Measurements from ENCODE around the gene SELENOK.

The SELENOK gene

DNA sequence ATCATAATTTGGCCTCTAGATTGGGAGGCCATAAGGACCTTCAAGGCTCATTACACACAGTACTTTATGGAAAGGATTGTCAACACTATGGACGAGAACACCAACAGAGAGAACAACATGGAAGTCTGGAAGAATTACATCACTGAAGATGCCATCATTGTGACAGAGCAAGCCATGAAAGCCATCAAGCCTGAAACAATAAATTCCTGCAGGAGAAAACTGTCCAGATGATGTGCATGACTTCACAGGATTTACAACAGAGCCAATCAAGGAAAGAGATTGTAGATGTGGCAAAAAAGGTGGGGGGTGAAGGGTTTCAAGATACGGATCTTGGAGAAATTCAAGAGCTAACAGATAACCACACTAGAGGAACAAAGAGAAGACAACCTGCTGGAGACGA lies 29.4 kb downstream of the SELENOK start:
- no peak overlapping the region for H3K4me3 ChIP-seq (ENCODE audit: insufficient read length, low read depth)
- no peak overlapping the region for H3K9ac ChIP-seq (ENCODE audit: insufficient read length, low read depth)
- peaks cover 91% of the 10 kb centered on the region for H3K36me3 ChIP-seq (ENCODE audit: insufficient read depth, insufficient read length, low read length)
- no peak for DNase-seq (ENCODE audit: low read depth, low spot score)
- no peaks in the 10 kb centered on the region for H3K27me3 ChIP-seq (ENCODE audit: insufficient read depth, insufficient read length)
- TF ChIP-seq SUZ12 (IDR thresholded peaks at IDR 0.05; ENCODE audit: extremely low read depth, insufficient read depth, insufficient read length) (no peak), ZNF274 (IDR thresholded peaks at IDR 0.05; ENCODE audit: low read depth, low read length) (no peak), YY1 (IDR thresholded peaks at IDR 0.05; ENCODE audit: insufficient read depth, insufficient read length) (no peak)
- H3K9me3 ChIP-seq (ENCODE audit: insufficient read depth, low read length): no peaks in the 10 kb centered on the region
- H3K4me1 ChIP-seq (ENCODE audit: insufficient read depth, insufficient read length): no peaks in the 10 kb centered on the region

GRCh38 chr3:53860196-53860595 lies 31.5 kb downstream of the SELENOK start:
- Histone ChIP-seq H3K4me3 (ENCODE audit: insufficient read length, low read depth) (no peak overlapping the region), H3K27me3 (ENCODE audit: insufficient read depth, insufficient read length) (no peaks in the 10 kb centered on the region), H3K9me3 (ENCODE audit: insufficient read depth, low read length) (no peaks in the 10 kb centered on the region), H3K4me1 (ENCODE audit: insufficient read depth, insufficient read length) (no peaks in the 10 kb centered on the region), H3K36me3 (ENCODE audit: insufficient read depth, insufficient read length, low read length) (peaks cover 87% of the 10 kb centered on the region), H3K9ac (ENCODE audit: insufficient read length, low read depth) (no peak overlapping the region)
- no peak for TF ChIP-seq YY1 (IDR thresholded peaks at IDR 0.05; ENCODE audit: insufficient read depth, insufficient read length)
- no peak for DNase-seq (ENCODE audit: low read depth, low spot score)

DNA sequence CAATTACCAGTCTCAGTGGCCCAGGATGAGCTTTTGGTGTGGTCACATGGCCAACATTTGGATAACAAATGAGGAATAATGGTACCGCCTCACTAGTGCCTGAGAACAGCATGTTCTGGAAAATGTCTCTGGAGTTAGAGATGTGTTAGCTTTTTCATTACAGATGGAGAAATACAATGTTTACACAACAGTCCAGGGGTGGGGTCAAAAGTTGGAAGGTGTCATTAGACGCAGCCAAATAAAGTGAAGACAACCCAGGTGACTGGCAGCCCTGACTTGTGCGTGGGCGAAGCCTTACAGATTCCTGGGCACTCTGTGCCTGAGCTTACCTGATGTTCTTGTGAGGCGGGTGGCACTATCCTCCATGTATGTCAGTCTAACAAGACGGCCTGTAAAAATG lies 32.5 kb downstream of the SELENOK start:
- TF ChIP-seq SUZ12 (IDR thresholded peaks at IDR 0.05; ENCODE audit: extremely low read depth, insufficient read depth, insufficient read length) (no peak), ZNF274 (IDR thresholded peaks at IDR 0.05; ENCODE audit: low read depth, low read length) (no peak), YY1 (IDR thresholded peaks at IDR 0.05; ENCODE audit: insufficient read depth, insufficient read length) (no peak)
- Histone ChIP-seq H3K27me3 (ENCODE audit: insufficient read depth, insufficient read length) (no peaks in the 10 kb centered on the region), H3K9me3 (ENCODE audit: insufficient read depth, low read length) (no peaks in the 10 kb centered on the region), H3K36me3 (ENCODE audit: insufficient read depth, insufficient read length, low read length) (peaks cover 78% of the 10 kb centered on the region), H3K9ac (ENCODE audit: insufficient read length, low read depth) (no peak overlapping the region), H3K4me1 (ENCODE audit: insufficient read depth, insufficient read length) (no peaks in the 10 kb centered on the region), H3K4me3 (ENCODE audit: insufficient read length, low read depth) (no peak overlapping the region)
- DNase-seq (ENCODE audit: low read depth, low spot score): no peak

DNA sequence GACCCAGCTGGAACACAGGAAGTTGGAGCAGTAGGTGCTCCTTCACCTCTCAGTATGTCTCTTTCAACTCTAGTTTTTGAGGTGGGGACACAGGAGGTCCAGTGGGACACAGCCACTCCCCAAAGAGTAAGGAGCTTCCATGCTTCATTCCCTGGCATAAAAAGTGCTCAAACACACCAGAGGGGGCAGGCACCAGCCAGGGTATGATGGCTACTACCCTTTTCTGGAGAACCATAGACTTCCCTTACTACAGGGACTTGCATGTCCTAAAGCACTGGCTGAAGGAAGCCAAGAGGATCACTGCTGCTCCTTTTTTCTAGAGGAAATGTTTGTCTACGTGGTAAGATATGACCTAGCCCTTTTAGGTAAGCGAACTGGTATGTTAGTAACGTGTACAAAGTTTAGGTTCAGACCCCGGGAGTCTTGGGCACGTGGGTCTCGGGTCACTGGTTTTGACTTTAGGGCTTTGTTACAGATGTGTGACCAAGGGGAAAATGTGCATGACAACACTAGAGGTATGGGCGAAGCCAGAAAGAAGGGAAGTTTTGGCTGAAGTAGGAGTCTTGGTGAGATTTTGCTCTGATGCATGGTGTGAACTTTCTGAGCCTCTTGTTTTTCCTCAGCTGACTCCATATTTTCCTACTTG lies 33.4 kb downstream of the SELENOK start:
- TF ChIP-seq ZNF274 (IDR thresholded peaks at IDR 0.05; ENCODE audit: low read depth, low read length) (no peak), SUZ12 (IDR thresholded peaks at IDR 0.05; ENCODE audit: extremely low read depth, insufficient read depth, insufficient read length) (no peak), YY1 (IDR thresholded peaks at IDR 0.05; ENCODE audit: insufficient read depth, insufficient read length) (no peak)
- Histone ChIP-seq H3K36me3 (ENCODE audit: insufficient read depth, insufficient read length, low read length) (peaks cover 74% of the 10 kb centered on the region), H3K9me3 (ENCODE audit: insufficient read depth, low read length) (no peaks in the 10 kb centered on the region), H3K4me3 (ENCODE audit: insufficient read length, low read depth) (no peak overlapping the region), H3K4me1 (ENCODE audit: insufficient read depth, insufficient read length) (no peaks in the 10 kb centered on the region), H3K27me3 (ENCODE audit: insufficient read depth, insufficient read length) (no peaks in the 10 kb centered on the region), H3K9ac (ENCODE audit: insufficient read length, low read depth) (no peak overlapping the region)
- DNase-seq (ENCODE audit: low read depth, low spot score): no peak

DNA sequence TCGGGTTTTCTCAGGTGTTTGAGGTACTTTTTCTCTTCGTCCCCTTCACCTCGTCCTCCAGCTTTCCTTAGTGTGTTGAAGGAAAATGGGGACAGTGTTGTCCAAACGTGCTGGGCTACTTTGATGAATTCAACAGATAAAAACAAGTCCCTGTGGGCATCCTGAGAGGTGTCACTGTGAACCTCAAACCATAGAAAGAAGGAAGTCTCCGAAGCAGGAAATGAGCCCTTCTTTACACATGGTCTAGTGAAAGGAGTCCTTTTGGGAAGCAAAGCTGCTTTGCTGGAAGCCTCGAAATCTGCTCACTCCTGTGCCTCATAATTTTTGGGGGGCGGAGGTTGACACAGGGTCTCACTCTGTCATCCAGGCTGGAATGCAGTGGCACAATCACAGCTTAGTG lies 34.7 kb downstream of the SELENOK start:
- peaks cover 68% of the 10 kb centered on the region for H3K36me3 ChIP-seq (ENCODE audit: insufficient read depth, insufficient read length, low read length)
- H3K4me1 ChIP-seq (ENCODE audit: insufficient read depth, insufficient read length): no peaks in the 10 kb centered on the region
- TF ChIP-seq ZNF274 (IDR thresholded peaks at IDR 0.05; ENCODE audit: low read depth, low read length) (no peak), YY1 (IDR thresholded peaks at IDR 0.05; ENCODE audit: insufficient read depth, insufficient read length) (no peak), SUZ12 (IDR thresholded peaks at IDR 0.05; ENCODE audit: extremely low read depth, insufficient read depth, insufficient read length) (no peak)
- no peak overlapping the region for H3K9ac ChIP-seq (ENCODE audit: insufficient read length, low read depth)
- H3K27me3 ChIP-seq (ENCODE audit: insufficient read depth, insufficient read length): no peaks in the 10 kb centered on the region
- H3K4me3 ChIP-seq (ENCODE audit: insufficient read length, low read depth): no peak overlapping the region
- H3K9me3 ChIP-seq (ENCODE audit: insufficient read depth, low read length): no peaks in the 10 kb centered on the region
- DNase-seq (ENCODE audit: low read depth, low spot score): no peak

DNA sequence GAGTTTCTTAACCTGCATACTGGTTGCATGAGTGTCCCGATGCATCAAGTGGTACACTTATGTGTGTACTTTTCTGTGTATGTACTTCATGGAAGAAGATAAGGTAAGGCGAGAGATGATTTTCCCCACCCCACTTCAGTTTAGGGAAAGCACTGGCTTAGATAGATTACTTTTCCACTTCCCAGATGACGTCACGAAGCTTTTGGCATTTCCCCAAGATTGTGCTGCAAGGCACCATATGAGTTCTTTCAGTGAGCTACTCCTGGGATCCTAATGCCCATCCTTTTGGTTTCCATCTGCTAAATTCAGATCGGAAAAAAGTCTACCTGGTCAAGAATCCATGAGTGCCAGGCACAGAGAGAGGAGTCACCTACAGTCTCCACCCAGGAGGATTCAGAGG lies 40.8 kb downstream of the SELENOK start:
- no peak overlapping the region for H3K9ac ChIP-seq (ENCODE audit: insufficient read length, low read depth)
- H3K9me3 ChIP-seq (ENCODE audit: insufficient read depth, low read length): no peaks in the 10 kb centered on the region
- TF ChIP-seq ZNF274 (IDR thresholded peaks at IDR 0.05; ENCODE audit: low read depth, low read length) (no peak), SUZ12 (IDR thresholded peaks at IDR 0.05; ENCODE audit: extremely low read depth, insufficient read depth, insufficient read length) (no peak), YY1 (IDR thresholded peaks at IDR 0.05; ENCODE audit: insufficient read depth, insufficient read length) (no peak)
- peaks cover 24% of the 10 kb centered on the region for H3K36me3 ChIP-seq (ENCODE audit: insufficient read depth, insufficient read length, low read length)
- DNase-seq (ENCODE audit: low read depth, low spot score): no peak
- peaks cover 8% of the 10 kb centered on the region for H3K27me3 ChIP-seq (ENCODE audit: insufficient read depth, insufficient read length)
- no peak overlapping the region for H3K4me3 ChIP-seq (ENCODE audit: insufficient read length, low read depth)
- H3K4me1 ChIP-seq (ENCODE audit: insufficient read depth, insufficient read length): no peaks in the 10 kb centered on the region

DNA sequence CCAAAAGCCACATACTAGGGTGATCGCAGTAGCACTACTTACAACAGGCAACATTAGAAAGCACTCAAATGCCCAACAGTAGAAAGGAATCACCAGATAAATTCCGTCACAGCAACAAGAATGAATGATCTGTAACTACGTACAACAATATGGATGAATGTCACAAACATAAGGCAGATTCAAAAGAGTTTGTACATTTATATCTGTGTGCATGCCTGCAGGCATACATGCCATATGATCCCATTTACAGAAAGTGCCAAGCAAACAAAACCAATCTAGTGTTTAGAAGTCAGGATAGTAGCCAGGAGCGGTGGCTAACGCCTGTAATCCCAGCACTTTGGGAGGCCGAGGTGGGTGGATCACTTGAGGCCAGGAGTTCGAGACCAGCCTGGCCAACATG lies 41.7 kb downstream of the SELENOK start:
- peaks cover 8% of the 10 kb centered on the region for H3K27me3 ChIP-seq (ENCODE audit: insufficient read depth, insufficient read length)

More for the DNA sequence above, 41.7 kb downstream of the SELENOK start:
- no peaks in the 10 kb centered on the region for H3K9me3 ChIP-seq (ENCODE audit: insufficient read depth, low read length)
- H3K9ac ChIP-seq (ENCODE audit: insufficient read length, low read depth): no peak overlapping the region
- peaks cover 5% of the 10 kb centered on the region for H3K4me1 ChIP-seq (ENCODE audit: insufficient read depth, insufficient read length)
- peaks cover 22% of the 10 kb centered on the region for H3K36me3 ChIP-seq (ENCODE audit: insufficient read depth, insufficient read length, low read length)
- H3K4me3 ChIP-seq (ENCODE audit: insufficient read length, low read depth): no peak overlapping the region
- no peak for TF ChIP-seq SUZ12 (IDR thresholded peaks at IDR 0.05; ENCODE audit: extremely low read depth, insufficient read depth, insufficient read length)
- TF ChIP-seq ZNF274 (IDR thresholded peaks at IDR 0.05; ENCODE audit: low read depth, low read length): no peak
- TF ChIP-seq YY1 (IDR thresholded peaks at IDR 0.05; ENCODE audit: insufficient read depth, insufficient read length): no peak
- no peak for DNase-seq (ENCODE audit: low read depth, low spot score)
